ENCODE data around the gene ACTL6B.

DNA sequence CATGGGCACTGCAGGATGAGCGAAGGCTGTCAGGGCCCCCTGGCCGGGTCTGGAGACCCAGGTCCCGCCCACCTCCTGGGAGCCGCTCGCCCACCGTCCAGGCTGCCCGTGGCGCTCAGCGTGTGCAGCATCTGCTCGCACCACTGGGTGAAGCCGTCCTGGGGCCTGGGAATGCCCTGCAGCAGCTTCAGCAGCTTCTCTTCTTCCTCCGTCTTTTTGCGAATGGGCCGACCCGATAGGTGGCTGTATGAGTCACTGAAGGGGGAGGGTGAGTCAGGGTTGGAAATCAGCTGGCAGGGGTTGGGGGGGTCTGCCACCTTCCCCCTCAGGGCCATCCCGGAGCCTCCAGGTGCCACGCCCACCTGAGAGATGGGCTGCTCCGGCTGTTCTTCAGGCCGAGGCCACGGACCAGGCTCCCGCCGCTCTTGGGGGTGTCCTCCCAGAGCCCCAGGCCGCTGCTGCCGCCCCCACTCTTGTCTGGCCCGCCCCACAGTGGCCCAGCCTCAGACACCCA, 26.0 kb upstream of the ACTL6B start:
- no peak for TF ChIP-seq CTCF (optimal IDR thresholded peaks at IDR 0.05 in 1 of 3, IDR thresholded peaks at IDR 0.05 in 1 of 3, conservative IDR thresholded peaks at IDR 0.05 in 1 of 3; ENCODE audit: extremely low read depth in 1 of 3, insufficient read depth in 2 of 3, low read length in 3 of 3)
- no peak for TF ChIP-seq EZH2 (IDR thresholded peaks at IDR 0.05; ENCODE audit: low read length)
